Brain microvascular endothelial cell (primary cell): ENCODE results near the gene TXNL4B.

Source experiments
- DNase-seq: peaks from one replicate; pipeline ENCODE4 v3.0.0-alpha.2; 2020
- H3K27ac ChIP-seq: fragments of 250-450 bp; sonication (Bioruptor Pico); 2 replicates; pipeline ENCODE4 v1.5.1; 2020; ENCODE audit warnings: mild to moderate bottlenecking, moderate library complexity
- H3K27me3 ChIP-seq: fragments of 250-450 bp; sonication (Bioruptor Pico); replicated peaks from 2 replicates; pipeline ENCODE4 v1.5.1; 2020; ENCODE audit warnings: mild to moderate bottlenecking
- H3K36me3 ChIP-seq: fragments of 250-450 bp; sonication (Bioruptor Pico); replicated peaks from 2 replicates; pipeline ENCODE4 v1.5.1; 2020; ENCODE audit warnings: mild to moderate bottlenecking
- H3K4me3 ChIP-seq: 2 replicates; pipeline ENCODE4 v1.5.1; 2011; ENCODE audit warnings: low read depth, mild to moderate bottlenecking, control low read depth, low read length, moderate library complexity
- CTCF ChIP-seq: IDR thresholded peaks from 2 replicates; pipeline ENCODE4 v1.5.1; 2011; ENCODE audit warnings: low read depth, mild to moderate bottlenecking, moderate library complexity, low read length, control low read depth, inconsistent platforms; ENCODE audit errors: missing control alignments
- in situ Hi-C: cut with HindIII; loops from 2 replicates; pipeline ENCODE4 v1.10.0; 2017; ENCODE audit warnings: low sequenced_read_pairs, low pct_ligation_motif_present

TXNL4B gene

GRCh38 chr16:72107371-72107770 is 14.0 kb upstream of the TXNL4B start:
- peaks cover 91% of the 10 kb centered on the region for H3K36me3 ChIP-seq
- TF ChIP-seq CTCF = no peak
- H3K4me3 ChIP-seq = no peak overlapping the region
- H3K27me3 ChIP-seq = no peaks in the 10 kb centered on the region
- H3K27ac ChIP-seq = no peak overlapping the region
- in situ Hi-C loops = no loop called here
- DNase-seq = no peak

- Histone ChIP-seq H3K4me3 (no peak overlapping the region), H3K27ac (no peak overlapping the region), H3K36me3 (peaks cover 87% of the 10 kb centered on the region), H3K27me3 (no peaks in the 10 kb centered on the region)
- no peak for TF ChIP-seq CTCF
- in situ Hi-C loops = no loop called here
- no peak for DNase-seq
These were observed 12.6 kb upstream of the TXNL4B start for GRCh38 chr16:72105978-72106377.

- no peak for TF ChIP-seq CTCF
- no peak for DNase-seq
- Histone ChIP-seq H3K36me3 (peaks cover 87% of the 10 kb centered on the region), H3K4me3 (no peak overlapping the region), H3K27me3 (no peaks in the 10 kb centered on the region), H3K27ac (no peak overlapping the region)
- in situ Hi-C loops = no loop called here
These were observed 11.5 kb upstream of the TXNL4B start for GRCh38 chr16:72104905-72105304.

- TF ChIP-seq CTCF = no peak
- DNase-seq = no peak
- Histone ChIP-seq H3K36me3 (peaks cover 84% of the 10 kb centered on the region), H3K27me3 (no peaks in the 10 kb centered on the region), H3K27ac (no peak overlapping the region), H3K4me3 (no peak overlapping the region)
- in situ Hi-C loops = no loop called here
These were observed 7.8 kb upstream of the TXNL4B start for GRCh38 chr16:72101195-72101594.

- Histone ChIP-seq H3K36me3 (peaks cover 69% of the 10 kb centered on the region), H3K4me3 (no peak overlapping the region), H3K27me3 (no peaks in the 10 kb centered on the region), H3K27ac (no peak overlapping the region)
- in situ Hi-C loops = no loop called here
- DNase-seq = peak; percentile 68
- TF ChIP-seq CTCF = peak; percentile 69
These were observed 6.0 kb upstream of the TXNL4B start for GRCh38 chr16:72099377-72099818.

- Histone ChIP-seq H3K27ac (no peak overlapping the region), H3K4me3 (no peak overlapping the region), H3K36me3 (peaks cover 64% of the 10 kb centered on the region), H3K27me3 (no peaks in the 10 kb centered on the region)
- in situ Hi-C loops = no loop called here
- no peak for TF ChIP-seq CTCF
- DNase-seq = no peak
These were observed 5.5 kb upstream of the TXNL4B start for GRCh38 chr16:72098936-72099335.
